Activated CD8-positive, alpha-beta T cell treated with anti-CD3 and anti-CD28 coated beads for 36 hours (primary cell): ENCODE data around the gene FGF1. TPM values are rescaled to one million over a fixed set of nuclear protein-coding genes. Genes with fewer than 3 reads are reported as not detected.

ENCODE experiments used
- ATAC-seq: fragments of 200-7000 bp; cut with Tn5 transposase; one replicate; pipeline ENCODE4 v1.10.0; 2021; ENCODE audit warnings: mild to moderate bottlenecking, moderate library complexity
- CTCF ChIA-PET: fragments of 350-600 bp; sonication (Branson Sonifier 250); formaldehyde crosslinking; loops from one replicate; lab custom pipeline; 2021; ENCODE audit warnings: antibody characterized with exemption; lab: Charles Lee
- POLR2A ChIA-PET: fragments of 350-600 bp; sonication (Branson Sonifier 250); formaldehyde crosslinking; loops from one replicate; lab custom pipeline; 2021; ENCODE audit warnings: antibody characterized with exemption; lab: Charles Lee
- DNase-seq: peaks from one replicate; pipeline ENCODE4 v3.0.0-alpha.2; 2020
- H3K27ac Mint-ChIP-seq: one replicate; pipeline ENCODE4 v1.8.0; 2021; ENCODE audit warnings: mild to moderate bottlenecking, mixed read lengths
- H3K27me3 Mint-ChIP-seq: one replicate; pipeline ENCODE4 v1.8.0; 2021; ENCODE audit warnings: mixed read lengths
- H3K36me3 Mint-ChIP-seq: one replicate; pipeline ENCODE4 v1.8.0; 2021; ENCODE audit warnings: low read depth, mixed read lengths
- H3K4me1 Mint-ChIP-seq: one replicate; pipeline ENCODE4 v1.8.0; 2021; ENCODE audit warnings: low read depth, mixed read lengths
- H3K4me3 Mint-ChIP-seq: one replicate; pipeline ENCODE4 v1.8.0; 2021; ENCODE audit warnings: mild to moderate bottlenecking, moderate library complexity, mixed read lengths
- H3K9me3 Mint-ChIP-seq: one replicate; pipeline ENCODE4 v1.8.0; 2021; ENCODE audit warnings: mixed read lengths
- intact Hi-C: fragments of 100-400 bp; cut with micrococcal nuclease; formaldehyde crosslinking; loops from one replicate; pipeline ENCODE4 v1.10.0; 2022
- total RNA-seq, 2 experiments: library from RNA; stranded (reverse); gene quantifications; one replicate each; pipeline ENCODE4 v1.2.3, GENCODE V29; 2021
- TF ChIP-seq, protein P1 (sequence below): fragments of 200-600 bp; IDR thresholded peaks from one replicate; pipeline ENCODE4 v1.8.0; 2022; ENCODE audit warnings: antibody characterized with exemption, mild to moderate bottlenecking

FGF1 gene
- total RNA-seq, 2 experiments from 2014 or later = not detected

DNA sequence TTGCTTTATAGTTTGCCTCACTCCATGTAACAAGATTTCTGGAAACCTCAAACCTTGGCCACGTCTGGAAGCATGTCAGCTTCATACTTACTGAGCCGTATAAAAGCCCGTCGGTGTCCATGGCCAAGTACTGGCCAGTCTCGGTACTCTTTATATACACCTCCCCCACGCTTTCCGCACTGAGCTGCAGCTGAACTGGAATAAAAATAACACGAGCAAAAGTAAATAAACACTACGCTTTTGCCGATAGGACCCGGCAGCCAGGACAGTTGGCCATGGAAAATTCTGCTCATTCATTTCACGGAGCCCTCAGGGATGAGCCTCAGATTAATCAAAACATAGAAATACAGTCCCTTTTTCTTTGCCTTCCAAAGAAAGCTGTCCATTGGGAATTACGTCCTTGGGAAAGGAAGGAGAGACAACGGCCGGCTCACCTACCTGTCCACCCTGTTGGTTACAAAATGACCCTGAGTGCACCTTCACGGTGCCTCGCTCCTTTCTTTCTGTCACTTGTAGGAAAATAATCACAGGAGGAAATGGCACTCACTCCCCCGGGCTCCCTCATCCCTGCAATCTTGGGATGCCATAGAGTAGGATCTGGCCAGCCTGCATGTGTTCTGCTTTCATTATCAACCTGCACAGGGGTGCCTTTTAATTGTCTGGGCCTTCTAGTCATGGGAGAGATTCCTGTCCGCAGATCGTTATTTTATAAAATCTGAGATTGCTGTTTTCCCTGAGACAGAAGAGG, 85.1 kb downstream of the FGF1 start:
- CTCF ChIA-PET = interaction anchor here (1.1 to 2.4 kb wide), 2 partner anchors 10 to 99 kb away, joined by 6 to 7 read pairs; no protein-coding TSS in a partner anchor
- no peak for ATAC-seq

DNA sequence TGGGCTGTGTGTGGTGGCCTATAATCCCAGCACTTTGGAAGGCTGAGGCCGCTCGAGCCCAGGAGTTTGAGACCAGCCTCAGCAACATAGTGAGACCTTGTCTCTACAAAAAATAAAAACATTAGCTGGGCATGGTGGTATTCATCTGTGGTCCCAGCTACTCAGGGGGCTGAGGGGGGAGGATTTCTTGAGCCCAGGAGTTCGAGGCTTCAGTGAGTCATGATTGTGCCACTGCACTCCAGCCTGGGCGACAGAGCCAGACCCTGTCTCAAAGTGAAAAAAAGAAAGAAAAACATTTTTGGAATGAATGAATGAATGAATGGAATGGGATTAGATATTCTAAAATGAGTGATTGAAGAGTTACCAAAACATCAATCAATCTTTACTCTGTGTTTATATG, 85.8 kb downstream of the FGF1 start:
- ATAC-seq (no peak), DNase-seq (no peak)
- intact Hi-C loops = no loop called here
- Mint-ChIP-seq H3K36me3 (no peaks in the 10 kb centered on the region), H3K4me1 (peaks cover 3% of the 10 kb centered on the region), H3K27me3 (peaks cover 13% of the 10 kb centered on the region), H3K27ac (no peak overlapping the region), H3K4me3 (no peak overlapping the region), H3K9me3 (no peaks in the 10 kb centered on the region)
- ChIA-PET POLR2A (no interaction called here), CTCF (interaction anchor here (1.0 to 2.4 kb wide), 6 partner anchors 10 to 288 kb away, joined by 3 to 7 read pairs (median 4); no protein-coding TSS in a partner anchor)
- TF ChIP-seq, protein P1, sequence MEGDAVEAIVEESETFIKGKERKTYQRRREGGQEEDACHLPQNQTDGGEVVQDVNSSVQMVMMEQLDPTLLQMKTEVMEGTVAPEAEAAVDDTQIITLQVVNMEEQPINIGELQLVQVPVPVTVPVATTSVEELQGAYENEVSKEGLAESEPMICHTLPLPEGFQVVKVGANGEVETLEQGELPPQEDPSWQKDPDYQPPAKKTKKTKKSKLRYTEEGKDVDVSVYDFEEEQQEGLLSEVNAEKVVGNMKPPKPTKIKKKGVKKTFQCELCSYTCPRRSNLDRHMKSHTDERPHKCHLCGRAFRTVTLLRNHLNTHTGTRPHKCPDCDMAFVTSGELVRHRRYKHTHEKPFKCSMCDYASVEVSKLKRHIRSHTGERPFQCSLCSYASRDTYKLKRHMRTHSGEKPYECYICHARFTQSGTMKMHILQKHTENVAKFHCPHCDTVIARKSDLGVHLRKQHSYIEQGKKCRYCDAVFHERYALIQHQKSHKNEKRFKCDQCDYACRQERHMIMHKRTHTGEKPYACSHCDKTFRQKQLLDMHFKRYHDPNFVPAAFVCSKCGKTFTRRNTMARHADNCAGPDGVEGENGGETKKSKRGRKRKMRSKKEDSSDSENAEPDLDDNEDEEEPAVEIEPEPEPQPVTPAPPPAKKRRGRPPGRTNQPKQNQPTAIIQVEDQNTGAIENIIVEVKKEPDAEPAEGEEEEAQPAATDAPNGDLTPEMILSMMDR = no peak

More for the DNA sequence above, 85.1 kb downstream of the FGF1 start:
- TF ChIP-seq, protein P1 = no peak
- Mint-ChIP-seq H3K9me3 (no peaks in the 10 kb centered on the region), H3K36me3 (no peaks in the 10 kb centered on the region), H3K4me1 (peaks cover 3% of the 10 kb centered on the region), H3K27me3 (peaks cover 16% of the 10 kb centered on the region), H3K27ac (no peak overlapping the region), H3K4me3 (no peak overlapping the region)
- POLR2A ChIA-PET = no interaction called here
- DNase-seq = no peak
- intact Hi-C loops = no loop called here

GRCh38 chr5:142598338-142598700, 87.6 kb downstream of the FGF1 start:
- Mint-ChIP-seq H3K9me3 (no peaks in the 10 kb centered on the region), H3K36me3 (no peaks in the 10 kb centered on the region), H3K27me3 (peaks cover 10% of the 10 kb centered on the region), H3K4me3 (no peak overlapping the region), H3K27ac (no peak overlapping the region), H3K4me1 (peaks cover 3% of the 10 kb centered on the region)
- intact Hi-C loops = no loop called here
- ChIA-PET POLR2A (interaction anchor here (1.2 kb wide), 1 partner anchor 19 kb away, joined by 3 read pairs; no protein-coding TSS in a partner anchor), CTCF (interaction anchor here (1.6 kb wide), 1 partner anchor 11 kb away, joined by 4 read pairs; no protein-coding TSS in a partner anchor)
- DNase-seq = no peak
- no peak for ATAC-seq
- TF ChIP-seq, protein P1 = no peak

- Mint-ChIP-seq H3K27ac (no peak overlapping the region), H3K4me3 (no peak overlapping the region), H3K4me1 (peaks cover 3% of the 10 kb centered on the region), H3K27me3 (peaks cover 10% of the 10 kb centered on the region), H3K9me3 (no peaks in the 10 kb centered on the region), H3K36me3 (no peaks in the 10 kb centered on the region)
- intact Hi-C loops = no loop called here
- ATAC-seq = peak; percentile 61
- CTCF ChIA-PET = interaction anchor here (1.6 to 2.4 kb wide), 2 partner anchors 11 kb away, joined by 4 to 12 read pairs; no protein-coding TSS in a partner anchor
- peak; percentile 32 for DNase-seq
- TF ChIP-seq, protein P1 = no peak
- POLR2A ChIA-PET = no interaction called here
These were observed 88.1 kb downstream of the FGF1 start for GRCh38 chr5:142597546-142598337.
